ENCODE measurements around the gene AKAP6. TPM values are rescaled to one million over a fixed set of nuclear protein-coding genes. Genes with fewer than 3 reads are reported as not detected.

AKAP6 gene
- total and polyA plus RNA-seq, 10 of the 15 experiments (the other 5 are each of a cell fraction or from before 2014, with no cell fraction given), result 0.35 to 5.9 (median 2.2) TPM

- TF ChIP-seq ZBTB33 (IDR thresholded peaks at IDR 0.05) (no peak), SUPT20H (IDR thresholded peaks at IDR 0.05; ENCODE audit: borderline replicate concordance, control insufficient read depth, low read depth, low read length) (no peak), POLR2AphosphoS5 (IDR thresholded peaks at IDR 0.05; ENCODE audit: low read length) (no peak), ZNF687 (IDR thresholded peaks at IDR 0.05) (no peak), IRF5 (IDR thresholded peaks at IDR 0.05; ENCODE audit: borderline replicate concordance) (no peak), MTA2 (IDR thresholded peaks at IDR 0.05; ENCODE audit: low read depth) (no peak)
Observed at GRCh38 chr14:32364941-32365340, 35.8 kb downstream of the AKAP6 start (continued).
